ENCODE data around the gene KIAA0319L.

The KIAA0319L gene

GRCh38 chr1:35597870-35598269, 40.7 kb upstream of the KIAA0319L start:
- peak overlapping the region; percentile 85 for H3K27ac ChIP-seq
- TF ChIP-seq ZFX (IDR thresholded peaks at IDR 0.05; ENCODE audit: borderline replicate concordance) = no peak

GRCh38 chr1:35595684-35596083, 38.5 kb upstream of the KIAA0319L start:
- H3K27ac ChIP-seq = no peak overlapping the region
- TF ChIP-seq ZFX (IDR thresholded peaks at IDR 0.05; ENCODE audit: borderline replicate concordance) = no peak
- TF ChIP-seq CTCF (IDR thresholded peaks at IDR 0.05) = no peak

- TF ChIP-seq CTCF (IDR thresholded peaks at IDR 0.05) (no peak), ZFX (IDR thresholded peaks at IDR 0.05; ENCODE audit: borderline replicate concordance) (no peak)
- H3K27ac ChIP-seq = no peak overlapping the region
Measured at GRCh38 chr1:35594005-35594760, 37.0 kb upstream of the KIAA0319L start.

DNA sequence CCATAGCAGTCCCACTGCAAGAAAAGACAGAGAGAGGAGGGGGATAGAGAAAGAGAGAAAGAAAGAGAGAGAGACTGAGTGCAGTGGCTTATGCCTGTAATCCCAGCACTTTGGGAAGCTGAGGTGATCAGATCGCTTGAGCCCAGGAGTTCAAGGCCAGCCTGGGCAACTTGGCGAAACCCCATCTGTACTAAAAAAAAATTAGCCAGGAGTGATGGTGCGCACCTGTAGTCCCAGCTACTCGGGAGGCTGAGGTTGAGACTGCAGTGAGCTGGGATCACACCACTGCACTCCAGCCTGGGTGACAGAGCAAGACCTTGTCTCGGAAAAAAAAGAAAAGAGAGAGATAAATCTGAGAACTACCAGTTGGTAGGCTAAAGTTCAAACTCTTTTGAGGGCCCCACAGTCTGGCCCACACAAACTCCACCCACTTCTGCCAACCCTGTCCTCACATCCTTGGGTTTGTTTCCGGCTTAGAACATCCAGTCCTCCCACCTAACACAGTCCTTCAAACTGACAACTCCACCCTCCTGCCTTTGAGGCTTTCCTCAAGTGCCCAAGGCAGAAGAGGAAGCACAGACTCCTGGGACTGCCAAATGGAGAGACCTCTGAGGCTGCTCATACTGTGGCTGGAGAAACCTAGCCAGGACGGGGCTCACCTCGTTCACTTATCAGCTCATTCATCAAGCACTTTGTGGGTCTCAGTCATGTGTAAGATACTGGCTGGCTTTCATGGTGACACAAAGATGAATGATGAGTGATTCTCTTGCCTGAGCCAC, 36.0 kb upstream of the KIAA0319L start:
- no peak overlapping the region for H3K27ac ChIP-seq
- TF ChIP-seq ZFX (IDR thresholded peaks at IDR 0.05; ENCODE audit: borderline replicate concordance) (no peak), CTCF (IDR thresholded peaks at IDR 0.05) (no peak)

GRCh38 chr1:35591211-35591610, 34.0 kb upstream of the KIAA0319L start:
- TF ChIP-seq CTCF (IDR thresholded peaks at IDR 0.05) = no peak
- TF ChIP-seq ZFX (IDR thresholded peaks at IDR 0.05; ENCODE audit: borderline replicate concordance) = no peak
- no peak overlapping the region for H3K27ac ChIP-seq

DNA sequence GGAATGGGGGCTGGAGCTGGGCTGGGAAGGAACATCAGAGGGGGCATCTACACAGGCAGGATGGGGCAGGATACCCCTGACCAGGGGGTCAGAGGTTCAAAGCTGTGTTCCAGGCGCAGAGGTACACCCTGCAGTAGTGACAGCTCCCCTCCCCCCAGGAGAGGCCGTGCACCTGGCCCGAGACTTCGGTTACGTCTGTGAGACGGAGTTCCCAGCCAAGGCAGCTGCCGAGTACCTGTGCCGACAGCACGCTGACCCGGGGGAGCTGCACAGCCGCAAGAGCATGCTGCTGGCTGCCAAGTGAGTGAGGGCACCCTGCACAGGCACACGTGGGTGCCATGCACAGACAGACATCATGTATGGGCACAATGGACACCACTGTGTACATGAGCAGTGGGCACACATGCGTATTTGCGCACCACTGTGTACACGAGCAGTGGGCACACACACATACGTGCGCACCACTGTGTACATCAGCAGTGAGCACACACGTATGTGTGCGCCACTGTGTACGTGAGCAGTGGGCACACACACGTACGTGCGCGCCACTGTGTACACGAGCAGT, 33.4 kb upstream of the KIAA0319L start:
- TF ChIP-seq CTCF (IDR thresholded peaks at IDR 0.05) = no peak
- no peak for TF ChIP-seq ZFX (IDR thresholded peaks at IDR 0.05; ENCODE audit: borderline replicate concordance)
- H3K27ac ChIP-seq = no peak overlapping the region

DNA sequence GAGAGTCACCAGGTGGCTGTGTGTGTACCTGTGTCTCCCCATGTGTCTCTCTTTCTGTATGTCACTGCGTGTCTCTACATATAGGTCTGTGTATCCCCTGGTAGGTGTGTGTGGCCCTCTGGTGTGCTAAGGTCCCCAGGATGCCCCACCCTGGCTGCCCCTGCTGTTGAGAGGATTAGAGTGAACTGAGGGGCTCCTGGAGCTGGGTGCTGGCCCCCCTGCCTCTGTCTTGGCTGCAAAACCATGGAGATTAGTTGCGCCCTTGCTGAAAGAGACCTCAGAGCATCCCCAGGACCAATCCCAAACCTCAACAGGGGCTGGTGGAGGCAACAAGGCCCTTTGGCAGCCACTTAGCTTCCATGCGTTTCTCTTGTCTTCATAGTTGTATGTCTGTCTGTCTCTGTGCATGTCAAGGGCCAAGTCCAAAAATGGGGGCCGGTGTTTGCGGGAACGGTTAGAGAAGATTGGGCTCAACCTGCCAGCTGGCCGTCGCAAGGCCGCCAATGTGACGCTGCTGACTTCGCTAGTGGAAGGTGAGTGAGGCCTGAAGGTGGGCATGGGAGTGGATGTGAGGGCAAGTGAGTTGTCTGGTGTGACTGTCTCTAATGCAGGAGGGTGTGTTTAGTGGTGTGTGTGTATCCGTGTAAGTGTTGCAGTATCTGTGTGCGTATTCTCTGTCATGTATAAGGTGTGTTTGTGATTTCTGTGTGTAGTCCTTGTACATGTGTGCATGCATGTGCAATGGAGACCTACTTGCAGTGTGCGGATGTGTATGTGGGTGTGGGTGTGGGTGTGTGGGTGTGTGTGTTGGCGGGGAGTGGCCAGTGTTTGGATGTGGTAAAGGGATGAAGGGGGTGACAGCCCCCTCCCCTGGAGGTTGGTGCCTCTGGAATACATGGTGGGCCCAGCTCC, 32.6 kb upstream of the KIAA0319L start:
- TF ChIP-seq CTCF (IDR thresholded peaks at IDR 0.05) (no peak), ZFX (IDR thresholded peaks at IDR 0.05; ENCODE audit: borderline replicate concordance) (no peak)
- no peak overlapping the region for H3K27ac ChIP-seq

Measured in 22Rv1 (cell line).